Liver (tissue), 9 donors: ENCODE data around the gene PIP5K1C. TPM values are rescaled to one million over a fixed set of nuclear protein-coding genes. Genes with fewer than 3 reads are reported as not detected.

Experiments
- DNase-seq: peaks from one replicate; pipeline ENCODE4 v3.0.0-alpha.2; 2017; ENCODE audit warnings: low spot score
- H3K27ac ChIP-seq, 2 donors: one replicate each; pipeline ENCODE4 v1.7.0; 2013; ENCODE audit warnings: inconsistent platforms in 2 of 2, low read length in 2 of 2, control low read depth in 1 of 2, low read depth in 1 of 2, mild to moderate bottlenecking in 1 of 2
- H3K27me3 ChIP-seq, 4 donors: one replicate each; pipeline versions ENCODE4 v1.6.1 to v1.7.0; 2013; ENCODE audit warnings: low read length in 3 of 4, inconsistent platforms in 1 of 4, mild to moderate bottlenecking in 1 of 4, moderate library complexity in 1 of 4; ENCODE audit not compliant: control insufficient read depth in 4 of 4, insufficient read depth in 4 of 4
- H3K36me3 ChIP-seq, 4 donors: one replicate each; pipeline versions ENCODE4 v1.6.1 to v1.7.0; 2013; ENCODE audit warnings: low read length in 3 of 4, mild to moderate bottlenecking in 3 of 4, low read depth in 1 of 4, moderate library complexity in 1 of 4; ENCODE audit not compliant: control insufficient read depth in 4 of 4, insufficient read depth in 3 of 4
- H3K4me1 ChIP-seq, 4 donors: one replicate each; pipeline versions ENCODE4 v1.6.1 to v1.7.0; 2013; ENCODE audit warnings: low read length in 3 of 4, mild to moderate bottlenecking in 3 of 4, moderate library complexity in 1 of 4; ENCODE audit not compliant: control insufficient read depth in 4 of 4, insufficient read depth in 4 of 4
- H3K4me3 ChIP-seq, 3 donors: one replicate each; pipeline versions ENCODE4 v1.6.1 to v1.7.0; 2013; ENCODE audit warnings: low read length in 3 of 3, control low read depth in 1 of 3, low read depth in 1 of 3, mild to moderate bottlenecking in 1 of 3
- H3K9ac ChIP-seq, 2 donors: one replicate each; pipeline ENCODE4 v1.7.0; 2013; ENCODE audit warnings: low read length in 2 of 2, mild to moderate bottlenecking in 2 of 2, moderate library complexity in 2 of 2, control low read depth in 1 of 2, low read depth in 1 of 2
- H3K9me3 ChIP-seq, 4 donors: one replicate each; pipeline versions ENCODE4 v1.6.1 to v1.7.0; 2013; ENCODE audit warnings: low read length in 3 of 4; ENCODE audit not compliant: control insufficient read depth in 4 of 4
- FOXA1 ChIP-seq: IDR thresholded peaks from 2 replicates; pipeline ENCODE4 v1.6.1; 2016; ENCODE audit warnings: antibody characterized with exemption
- GABPA ChIP-seq, 2 donors: IDR thresholded peaks in 1 of 2; conservative IDR thresholded peaks in 1 of 2; 2 replicates each; pipeline ENCODE4 v1.6.1; 2016; ENCODE audit warnings: antibody characterized with exemption in 2 of 2, mild to moderate bottlenecking in 1 of 2, moderate library complexity in 1 of 2
- HNF4A ChIP-seq, 2 donors: conservative IDR thresholded peaks; 2 replicates each; pipeline ENCODE4 v1.6.1; 2016; ENCODE audit warnings: antibody characterized with exemption in 2 of 2, mild to moderate bottlenecking in 2 of 2
- HNF4G ChIP-seq: IDR thresholded peaks from 2 replicates; pipeline ENCODE4 v1.6.1; 2016; ENCODE audit warnings: antibody characterized with exemption
- JUND ChIP-seq, 2 donors: IDR thresholded peaks; 2 replicates each; pipeline ENCODE4 v1.6.1; 2016; ENCODE audit warnings: antibody characterized with exemption in 2 of 2
- NR2F2 ChIP-seq: IDR thresholded peaks from 2 replicates; pipeline ENCODE4 v1.6.1; 2016; ENCODE audit warnings: antibody characterized with exemption
- RAD21 ChIP-seq, 2 donors: IDR thresholded peaks; 2 replicates each; pipeline ENCODE4 v1.6.1; 2016; ENCODE audit warnings: antibody characterized with exemption in 2 of 2, mild to moderate bottlenecking in 2 of 2
- REST ChIP-seq: IDR thresholded peaks from 2 replicates; pipeline ENCODE4 v1.6.1; 2016; ENCODE audit warnings: antibody characterized with exemption, mild to moderate bottlenecking
- RXRA ChIP-seq, 2 donors: IDR thresholded peaks; 2 replicates each; pipeline ENCODE4 v1.6.1; 2017 to 2018; ENCODE audit warnings: antibody characterized with exemption in 2 of 2, mild to moderate bottlenecking in 1 of 2
- SP1 ChIP-seq: IDR thresholded peaks from 2 replicates; pipeline ENCODE4 v1.6.1; 2018; ENCODE audit warnings: antibody characterized with exemption, mild to moderate bottlenecking
- YY1 ChIP-seq: IDR thresholded peaks from 2 replicates; pipeline ENCODE4 v1.6.1; 2016; ENCODE audit warnings: antibody characterized with exemption, mild to moderate bottlenecking
- ZBTB33 ChIP-seq: IDR thresholded peaks from 2 replicates; pipeline ENCODE4 v1.6.1; 2016; ENCODE audit warnings: antibody characterized with exemption
- WGBS: extraction: QIAGEN DNeasy Blood & Tissue Kit; methylation state at CpG from one replicate; pipeline ENCODE4 v1.1.7; 2013; 5-methylcytosine and 5-hydroxymethylcytosine counted together
- polyA plus RNA-seq, 2 donors: library from polyadenylated mRNA; stranded (reverse) in 1 of 2; unstranded in 1 of 2; fragments of 200-250 nt in 1 of 2; fragments of >200 nt in 1 of 2; fragmentation: Nextera tagmentation in 1 of 2; extraction: Ambion mirVana in 1 of 2; gene quantifications; one replicate each; pipeline versions ENCODE4 v1.2.1 to v1.2.3, GENCODE V29; 2013 to 2015
- total RNA-seq, 2 donors: library from RNA; depleted of rRNA; stranded (reverse); fragments of >200 nt; gene quantifications; one replicate each; pipeline ENCODE4 v1.2.3, GENCODE V29; 2014
- donor health status: healthy.
- donor health status: healthy.
- donor health status: healthy.
- donor health status: healthy.
- donor health status: healthy.

The PIP5K1C gene
- total and polyA plus RNA-seq, 4 donors, result 1.8 to 7.4 (median 6.0) TPM

- Histone ChIP-seq H3K4me3 (no peak overlapping the region), H3K9ac (no peak overlapping the region), H3K27ac (no peak overlapping the region), H3K9me3 (no peaks in the 10 kb centered on the region), H3K4me1 (peaks cover 3 to 15% (median 12%) of the 10 kb centered on the region in 4 donors), H3K27me3 (no peaks in the 10 kb centered on the region), H3K36me3 (no peaks in the 10 kb centered on the region)
- TF ChIP-seq GABPA (IDR thresholded peaks at IDR 0.05 in 1 of 2, conservative IDR thresholded peaks at IDR 0.05 in 1 of 2), result no peak
- no peak for TF ChIP-seq HNF4G
- peak; percentile 70 for TF ChIP-seq NR2F2
- no peak for TF ChIP-seq RAD21 (IDR thresholded peaks at IDR 0.05)
- DNase-seq, result no peak
- 47% methylated on average over 9 of the region's 9 CpGs for WGBS
Observed at GRCh38 chr19:3720349-3720917, 20.2 kb upstream of the PIP5K1C start.

GRCh38 chr19:3719868-3720267 lies 19.6 kb upstream of the PIP5K1C start:
- H3K27me3 ChIP-seq, result no peaks in the 10 kb centered on the region
- no peak for DNase-seq
- no peak overlapping the region for H3K27ac ChIP-seq
- 93% methylated on average over 4 of the region's 4 CpGs for WGBS
- no peaks in the 10 kb centered on the region for H3K9me3 ChIP-seq
- H3K9ac ChIP-seq, result no peak overlapping the region
- TF ChIP-seq YY1, result no peak
- TF ChIP-seq RAD21 (IDR thresholded peaks at IDR 0.05), result no peak
- TF ChIP-seq JUND (IDR thresholded peaks at IDR 0.05), result no peak
- no peak for TF ChIP-seq ZBTB33
- no peak for TF ChIP-seq HNF4A (conservative IDR thresholded peaks at IDR 0.05)
- no peak for TF ChIP-seq HNF4G
- no peak for TF ChIP-seq SP1
- no peak for TF ChIP-seq RXRA (IDR thresholded peaks at IDR 0.05)
- TF ChIP-seq FOXA1, result no peak
- no peak for TF ChIP-seq REST
- TF ChIP-seq GABPA (IDR thresholded peaks at IDR 0.05 in 1 of 2, conservative IDR thresholded peaks at IDR 0.05 in 1 of 2), result no peak
- no peaks in the 10 kb centered on the region for H3K36me3 ChIP-seq
- H3K4me1 ChIP-seq, result peaks cover 3 to 15% (median 12%) of the 10 kb centered on the region in 4 donors
- H3K4me3 ChIP-seq, result no peak overlapping the region

GRCh38 chr19:3716147-3716668 lies 15.9 kb upstream of the PIP5K1C start:
- no peak overlapping the region for H3K4me3 ChIP-seq
- WGBS, result 81% methylated on average over 16 of the region's 16 CpGs
- peak in 1 of 2 donors; percentile 30 for TF ChIP-seq HNF4A (conservative IDR thresholded peaks at IDR 0.05)
- no peak for TF ChIP-seq HNF4G
- no peak for TF ChIP-seq JUND (IDR thresholded peaks at IDR 0.05)
- peak in 1 of 2 donors; percentile 8 for TF ChIP-seq RXRA (IDR thresholded peaks at IDR 0.05)

More at GRCh38 chr19:3716147-3716668, 15.9 kb upstream of the PIP5K1C start:
- H3K9ac ChIP-seq, result no peak overlapping the region
- H3K36me3 ChIP-seq, result no peaks in the 10 kb centered on the region
- no peak for DNase-seq
- no peaks in the 10 kb centered on the region for H3K27me3 ChIP-seq
- no peak overlapping the region for H3K27ac ChIP-seq
- H3K4me1 ChIP-seq, result peaks cover 0 to 23% (median 18%) of the 10 kb centered on the region in 4 donors
- H3K9me3 ChIP-seq, result no peaks in the 10 kb centered on the region
